ENCODE data around the gene KBTBD6. TPM values are rescaled to one million over a fixed set of nuclear protein-coding genes. Genes with fewer than 3 reads are reported as not detected.
A peak's percentile ranks its signal among the peaks of the same experiment; 100 is the strongest.
"Not testable (repeated sequence)": the region's sequence is repeated elsewhere in the genome, so short reads cannot be mapped to it uniquely, and the experiment has no call there.

The KBTBD6 gene
- total RNA-seq, 1 donor = 9.0 TPM

GRCh38 chr13:41178040-41178439, 45.4 kb upstream of the KBTBD6 start:
- H3K9me3 ChIP-seq (ENCODE audit: low read depth, low read length) = peaks cover 2% of the 10 kb centered on the region
- H2AFZ ChIP-seq (ENCODE audit: low read length) = no peak overlapping the region
- H3K4me2 ChIP-seq (ENCODE audit: insufficient read depth, low read length) = no peak overlapping the region
- TF ChIP-seq CTCF (IDR thresholded peaks at IDR 0.05; ENCODE audit: extremely low read depth, low read depth, low read length) = no peak
- H3K36me3 ChIP-seq (ENCODE audit: insufficient read depth, low read length) = no peaks in the 10 kb centered on the region
- no peaks in the 10 kb centered on the region for H3K79me2 ChIP-seq (ENCODE audit: insufficient read depth, low read length)
- H3K4me3 ChIP-seq (ENCODE audit: insufficient read depth, low read length) = no peak overlapping the region
- H3K4me1 ChIP-seq (ENCODE audit: insufficient read depth, low read length) = peaks cover 3% of the 10 kb centered on the region
- H3K27me3 ChIP-seq (ENCODE audit: insufficient read depth, low read length) = no peaks in the 10 kb centered on the region
- H4K20me1 ChIP-seq (ENCODE audit: insufficient read depth, low read length) = no peaks in the 10 kb centered on the region
- H3K27ac ChIP-seq (ENCODE audit: low read depth, low read length) = no peak overlapping the region
- no peak for DNase-seq (ENCODE audit: insufficient read length, low spot score, missing footprints)

DNA sequence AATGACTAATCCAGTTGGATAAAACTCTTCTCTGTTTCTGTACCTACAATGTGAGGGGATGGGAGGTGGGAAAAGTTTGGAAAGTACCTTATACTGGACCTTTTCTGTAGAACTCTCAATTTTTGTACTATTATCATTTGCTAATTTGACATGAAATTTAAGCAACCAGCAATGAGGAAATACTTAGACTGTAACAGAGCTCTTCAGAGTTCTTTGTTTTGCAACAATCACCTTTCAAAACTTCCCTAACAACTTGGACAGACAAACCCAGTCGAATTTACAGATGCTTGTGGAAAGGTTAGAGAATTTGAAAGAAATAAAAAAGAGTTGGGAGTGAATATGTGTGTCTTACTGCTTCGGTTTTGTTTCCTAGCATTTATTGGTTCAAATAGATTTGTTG, 45.0 kb upstream of the KBTBD6 start:
- H3K79me2 ChIP-seq (ENCODE audit: insufficient read depth, low read length) = no peaks in the 10 kb centered on the region
- H3K4me1 ChIP-seq (ENCODE audit: insufficient read depth, low read length) = peaks cover 3% of the 10 kb centered on the region
- no peaks in the 10 kb centered on the region for H3K27me3 ChIP-seq (ENCODE audit: insufficient read depth, low read length)
- no peak overlapping the region for H2AFZ ChIP-seq (ENCODE audit: low read length)
- no peak overlapping the region for H3K4me3 ChIP-seq (ENCODE audit: insufficient read depth, low read length)
- no peaks in the 10 kb centered on the region for H4K20me1 ChIP-seq (ENCODE audit: insufficient read depth, low read length)
- H3K4me2 ChIP-seq (ENCODE audit: insufficient read depth, low read length) = no peak overlapping the region
- no peak for TF ChIP-seq CTCF (IDR thresholded peaks at IDR 0.05; ENCODE audit: extremely low read depth, low read depth, low read length)
- DNase-seq (ENCODE audit: insufficient read length, low spot score, missing footprints) = no peak
- H3K36me3 ChIP-seq (ENCODE audit: insufficient read depth, low read length) = no peaks in the 10 kb centered on the region
- peaks cover 2% of the 10 kb centered on the region for H3K9me3 ChIP-seq (ENCODE audit: low read depth, low read length)
- no peak overlapping the region for H3K27ac ChIP-seq (ENCODE audit: low read depth, low read length)

DNA sequence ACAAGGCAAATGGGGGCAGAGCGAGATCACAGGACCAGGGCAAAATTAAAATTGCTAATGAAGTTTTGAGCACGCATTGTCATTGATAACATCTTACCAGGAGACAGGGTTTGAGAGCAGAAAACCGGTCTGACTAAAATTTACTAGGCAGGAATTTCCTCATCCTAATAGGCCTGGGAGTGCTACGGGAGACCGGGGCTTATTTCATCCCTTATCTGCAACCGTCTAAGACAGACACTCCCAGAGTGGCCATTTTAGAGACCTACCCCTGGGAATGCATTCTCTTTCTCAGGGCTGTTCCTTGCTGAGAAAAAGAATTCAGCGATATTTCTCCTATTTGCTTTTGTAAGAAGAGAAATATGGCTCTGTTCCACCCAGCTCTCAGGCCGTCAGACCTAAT, 43.0 kb upstream of the KBTBD6 start:
- H3K4me2 ChIP-seq (ENCODE audit: insufficient read depth, low read length); H3K79me2 ChIP-seq (ENCODE audit: insufficient read depth, low read length); H2AFZ ChIP-seq (ENCODE audit: low read length); H3K27ac ChIP-seq (ENCODE audit: low read depth, low read length); H3K4me3 ChIP-seq (ENCODE audit: insufficient read depth, low read length); DNase-seq (ENCODE audit: insufficient read length, low spot score, missing footprints); H3K36me3 ChIP-seq (ENCODE audit: insufficient read depth, low read length); H3K9me3 ChIP-seq (ENCODE audit: low read depth, low read length); H3K4me1 ChIP-seq (ENCODE audit: insufficient read depth, low read length); H3K27me3 ChIP-seq (ENCODE audit: insufficient read depth, low read length); H4K20me1 ChIP-seq (ENCODE audit: insufficient read depth, low read length): not testable (repeated sequence)

DNA sequence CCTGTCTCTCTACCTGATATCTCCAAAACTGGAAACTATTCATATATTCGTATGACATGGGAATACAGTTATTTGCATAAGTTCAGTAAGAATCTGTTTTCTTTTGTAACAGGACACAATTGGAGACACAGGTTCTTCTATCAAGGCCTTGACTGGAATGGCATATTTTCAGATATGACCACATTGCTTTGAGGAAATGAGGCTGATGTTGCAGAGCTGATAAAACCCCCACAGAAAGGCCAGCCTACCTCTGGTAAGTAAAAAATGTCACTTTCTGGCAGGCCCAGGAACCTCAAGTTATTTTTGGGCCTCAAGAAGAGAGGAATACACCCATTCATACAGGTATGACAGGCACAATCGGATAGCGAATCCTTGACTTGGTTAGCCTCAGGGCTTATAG, 29.5 kb upstream of the KBTBD6 start:
- no peaks in the 10 kb centered on the region for H3K27me3 ChIP-seq (ENCODE audit: insufficient read depth, low read length)
- H3K27ac ChIP-seq (ENCODE audit: low read depth, low read length) = no peak overlapping the region
- H3K9me3 ChIP-seq (ENCODE audit: low read depth, low read length) = no peaks in the 10 kb centered on the region
- no peak overlapping the region for H3K4me2 ChIP-seq (ENCODE audit: insufficient read depth, low read length)
- no peak overlapping the region for H2AFZ ChIP-seq (ENCODE audit: low read length)
- no peaks in the 10 kb centered on the region for H3K79me2 ChIP-seq (ENCODE audit: insufficient read depth, low read length)
- no peaks in the 10 kb centered on the region for H3K36me3 ChIP-seq (ENCODE audit: insufficient read depth, low read length)
- no peak for TF ChIP-seq CTCF (IDR thresholded peaks at IDR 0.05; ENCODE audit: extremely low read depth, low read depth, low read length)
- no peaks in the 10 kb centered on the region for H3K4me1 ChIP-seq (ENCODE audit: insufficient read depth, low read length)
- H4K20me1 ChIP-seq (ENCODE audit: insufficient read depth, low read length) = no peaks in the 10 kb centered on the region
- no peak overlapping the region for H3K4me3 ChIP-seq (ENCODE audit: insufficient read depth, low read length)
- DNase-seq (ENCODE audit: insufficient read length, low spot score, missing footprints) = no peak

GRCh38 chr13:41159174-41159573, 26.6 kb upstream of the KBTBD6 start:
- Histone ChIP-seq H2AFZ (ENCODE audit: low read length) (peak overlapping the region; percentile 30), H3K27ac (ENCODE audit: low read depth, low read length) (no peak overlapping the region), H3K79me2 (ENCODE audit: insufficient read depth, low read length) (no peaks in the 10 kb centered on the region), H3K27me3 (ENCODE audit: insufficient read depth, low read length) (no peaks in the 10 kb centered on the region), H3K36me3 (ENCODE audit: insufficient read depth, low read length) (no peaks in the 10 kb centered on the region), H3K4me3 (ENCODE audit: insufficient read depth, low read length) (no peak overlapping the region), H3K4me2 (ENCODE audit: insufficient read depth, low read length) (no peak overlapping the region), H4K20me1 (ENCODE audit: insufficient read depth, low read length) (no peaks in the 10 kb centered on the region), H3K4me1 (ENCODE audit: insufficient read depth, low read length) (no peaks in the 10 kb centered on the region), H3K9me3 (ENCODE audit: low read depth, low read length) (no peaks in the 10 kb centered on the region)
- TF ChIP-seq CTCF (IDR thresholded peaks at IDR 0.05; ENCODE audit: extremely low read depth, low read depth, low read length) = no peak
- DNase-seq (ENCODE audit: insufficient read length, low spot score, missing footprints) = no peak

All from osteoblast (primary cell).